ENCODE results near the gene ORAI3.

DNA sequence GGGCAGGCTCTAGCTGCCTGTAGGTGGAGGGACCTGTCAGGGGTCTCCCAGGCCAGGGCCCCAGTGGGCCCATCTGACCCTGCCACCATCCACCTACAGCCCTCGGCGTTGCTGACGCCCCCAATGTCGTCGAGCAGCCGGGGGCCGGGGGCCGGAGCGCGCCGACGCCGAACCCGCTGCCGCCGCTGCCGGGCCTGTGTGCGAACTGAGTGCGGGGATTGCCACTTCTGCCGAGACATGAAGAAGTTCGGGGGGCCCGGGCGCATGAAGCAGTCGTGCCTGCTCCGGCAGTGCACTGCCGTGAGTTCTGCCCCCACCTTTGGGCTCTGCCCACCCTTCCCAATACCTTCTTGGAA is 23.3 kb upstream of the ORAI3 start:
- no peak for TF ChIP-seq EP300 (IDR thresholded peaks at IDR 0.05)
- TF ChIP-seq, protein P1, sequence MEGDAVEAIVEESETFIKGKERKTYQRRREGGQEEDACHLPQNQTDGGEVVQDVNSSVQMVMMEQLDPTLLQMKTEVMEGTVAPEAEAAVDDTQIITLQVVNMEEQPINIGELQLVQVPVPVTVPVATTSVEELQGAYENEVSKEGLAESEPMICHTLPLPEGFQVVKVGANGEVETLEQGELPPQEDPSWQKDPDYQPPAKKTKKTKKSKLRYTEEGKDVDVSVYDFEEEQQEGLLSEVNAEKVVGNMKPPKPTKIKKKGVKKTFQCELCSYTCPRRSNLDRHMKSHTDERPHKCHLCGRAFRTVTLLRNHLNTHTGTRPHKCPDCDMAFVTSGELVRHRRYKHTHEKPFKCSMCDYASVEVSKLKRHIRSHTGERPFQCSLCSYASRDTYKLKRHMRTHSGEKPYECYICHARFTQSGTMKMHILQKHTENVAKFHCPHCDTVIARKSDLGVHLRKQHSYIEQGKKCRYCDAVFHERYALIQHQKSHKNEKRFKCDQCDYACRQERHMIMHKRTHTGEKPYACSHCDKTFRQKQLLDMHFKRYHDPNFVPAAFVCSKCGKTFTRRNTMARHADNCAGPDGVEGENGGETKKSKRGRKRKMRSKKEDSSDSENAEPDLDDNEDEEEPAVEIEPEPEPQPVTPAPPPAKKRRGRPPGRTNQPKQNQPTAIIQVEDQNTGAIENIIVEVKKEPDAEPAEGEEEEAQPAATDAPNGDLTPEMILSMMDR (IDR thresholded peaks at IDR 0.05) = no peak
